Type B pancreatic cell (in vitro differentiated cells): ENCODE measurements around the gene EPN1. TPM values are rescaled to one million over a fixed set of nuclear protein-coding genes. Genes with fewer than 3 reads are reported as not detected.

Experiments used
- DNase-seq: peaks from one replicate; pipeline ENCODE4 v3.0.0; 2021; ENCODE audit warnings: mixed read lengths; ENCODE audit not compliant: unreplicated experiment; ENCODE audit errors: extremely low spot score
- H3K27ac Mint-ChIP-seq: 2 replicates; pipeline ENCODE4 v1.8.0; 2021; ENCODE audit warnings: mild to moderate bottlenecking, mixed read lengths
- H3K27me3 Mint-ChIP-seq: 2 replicates; pipeline ENCODE4 v1.8.0; 2021; ENCODE audit warnings: mixed read lengths
- H3K36me3 Mint-ChIP-seq: 2 replicates; pipeline ENCODE4 v1.8.0; 2021; ENCODE audit warnings: mixed read lengths
- H3K4me1 Mint-ChIP-seq: one replicate; pipeline ENCODE4 v1.8.0; 2021; ENCODE audit warnings: mixed read lengths; ENCODE audit not compliant: unreplicated experiment
- H3K4me3 Mint-ChIP-seq: 2 replicates; pipeline ENCODE4 v1.8.0; 2021; ENCODE audit warnings: mild to moderate bottlenecking, mixed read lengths
- H3K9me3 Mint-ChIP-seq: 2 replicates; pipeline ENCODE4 v1.8.0; 2021; ENCODE audit warnings: mixed read lengths
- total RNA-seq: library from RNA; stranded (reverse); gene quantifications from 2 replicates; pipeline ENCODE4 v1.2.1, GENCODE V29; 2021; ENCODE audit warnings: low replicate concordance
- TF ChIP-seq, protein P1 (sequence below): fragments of 200-600 bp; sonication (generic); conservative IDR thresholded peaks from 2 replicates; pipeline ENCODE4 v1.5.0; 2021; ENCODE audit warnings: antibody characterized with exemption, mild to moderate bottlenecking

EPN1 gene
- total RNA-seq, 1 donor from 2014 or later = 121 TPM

DNA sequence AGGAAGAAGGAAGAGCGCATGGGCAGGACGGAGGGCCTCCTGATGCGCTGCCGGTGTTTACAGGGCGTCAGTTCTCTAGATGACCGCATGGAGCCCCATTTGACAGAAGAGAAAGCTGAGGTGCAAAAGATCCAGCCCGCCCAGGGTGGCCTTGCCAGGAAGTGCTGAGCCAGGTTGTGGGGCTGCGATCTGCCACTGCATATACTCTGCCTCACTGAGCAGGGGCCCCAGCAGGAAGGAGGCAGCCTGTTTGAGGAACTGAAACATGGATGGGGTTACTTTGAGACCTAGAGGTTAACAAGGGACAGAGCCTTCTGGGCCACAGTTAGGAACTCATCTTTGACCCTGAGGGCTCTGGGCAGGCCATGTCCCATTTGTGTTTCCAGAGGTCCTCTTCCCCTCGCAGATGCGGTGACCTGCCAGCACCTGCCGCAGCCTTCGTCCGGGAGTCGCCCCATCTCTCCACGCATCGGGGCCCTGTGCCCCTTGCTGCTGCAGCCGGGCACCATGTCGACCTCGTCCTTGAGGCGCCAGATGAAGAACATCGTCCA lies 3.2 kb downstream of the EPN1 start:
- no peaks in the 10 kb centered on the region for H3K9me3 Mint-ChIP-seq
- H3K4me3 Mint-ChIP-seq = no peak overlapping the region
- peaks cover 7% of the 10 kb centered on the region for H3K36me3 Mint-ChIP-seq
- TF ChIP-seq, protein P1, sequence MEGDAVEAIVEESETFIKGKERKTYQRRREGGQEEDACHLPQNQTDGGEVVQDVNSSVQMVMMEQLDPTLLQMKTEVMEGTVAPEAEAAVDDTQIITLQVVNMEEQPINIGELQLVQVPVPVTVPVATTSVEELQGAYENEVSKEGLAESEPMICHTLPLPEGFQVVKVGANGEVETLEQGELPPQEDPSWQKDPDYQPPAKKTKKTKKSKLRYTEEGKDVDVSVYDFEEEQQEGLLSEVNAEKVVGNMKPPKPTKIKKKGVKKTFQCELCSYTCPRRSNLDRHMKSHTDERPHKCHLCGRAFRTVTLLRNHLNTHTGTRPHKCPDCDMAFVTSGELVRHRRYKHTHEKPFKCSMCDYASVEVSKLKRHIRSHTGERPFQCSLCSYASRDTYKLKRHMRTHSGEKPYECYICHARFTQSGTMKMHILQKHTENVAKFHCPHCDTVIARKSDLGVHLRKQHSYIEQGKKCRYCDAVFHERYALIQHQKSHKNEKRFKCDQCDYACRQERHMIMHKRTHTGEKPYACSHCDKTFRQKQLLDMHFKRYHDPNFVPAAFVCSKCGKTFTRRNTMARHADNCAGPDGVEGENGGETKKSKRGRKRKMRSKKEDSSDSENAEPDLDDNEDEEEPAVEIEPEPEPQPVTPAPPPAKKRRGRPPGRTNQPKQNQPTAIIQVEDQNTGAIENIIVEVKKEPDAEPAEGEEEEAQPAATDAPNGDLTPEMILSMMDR = no peak
- H3K27ac Mint-ChIP-seq = no peak overlapping the region
- DNase-seq = no peak
- H3K27me3 Mint-ChIP-seq = no peaks in the 10 kb centered on the region
- H3K4me1 Mint-ChIP-seq = peaks cover 22% of the 10 kb centered on the region

DNA sequence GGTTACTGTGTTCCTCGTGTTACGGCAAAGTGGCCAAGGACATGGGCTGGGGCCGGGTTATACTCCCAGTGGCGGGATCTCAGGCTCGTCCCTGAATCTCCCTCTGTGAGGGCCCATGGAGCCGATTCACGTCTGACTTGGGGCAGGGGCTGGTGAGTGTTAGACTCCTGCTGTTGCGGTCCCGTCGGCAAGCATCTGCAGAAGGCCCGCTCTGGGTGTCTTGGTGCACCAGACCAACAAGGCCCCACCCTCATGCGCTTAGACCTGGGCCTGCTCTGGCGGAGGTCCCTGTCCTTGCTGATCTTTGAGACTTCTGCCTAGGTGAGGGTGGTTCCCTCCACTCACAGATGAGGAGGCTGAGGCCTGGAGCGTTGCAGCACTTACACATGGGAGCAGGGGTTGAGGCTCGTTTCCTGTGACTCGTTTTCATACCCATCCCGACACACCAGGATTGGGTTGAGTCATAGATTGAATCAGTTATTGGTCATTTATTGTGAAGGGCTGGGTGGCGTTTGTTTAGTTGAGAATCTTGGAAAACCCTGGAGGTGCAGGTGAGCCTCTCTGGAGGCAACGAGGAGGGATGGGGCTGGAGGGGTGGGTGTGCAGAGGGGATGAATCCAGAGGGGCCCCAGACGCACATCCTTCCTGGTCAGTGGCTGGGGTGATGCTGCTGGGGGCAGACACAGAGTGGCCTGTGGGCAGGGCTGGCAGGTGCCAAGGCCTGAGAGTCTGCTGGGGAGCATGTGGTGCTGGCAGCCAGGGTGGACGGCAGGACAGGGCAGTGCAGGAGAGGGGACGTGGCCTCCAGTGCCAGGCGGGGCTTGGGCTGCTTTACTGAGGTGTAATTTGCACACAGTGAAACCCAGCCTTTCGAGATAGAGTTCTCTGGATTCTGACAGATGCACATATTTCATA lies 4.6 kb downstream of the EPN1 start:
- Mint-ChIP-seq H3K4me1 (peaks cover 17% of the 10 kb centered on the region), H3K27me3 (no peaks in the 10 kb centered on the region), H3K27ac (no peak overlapping the region), H3K9me3 (no peaks in the 10 kb centered on the region), H3K36me3 (peaks cover 7% of the 10 kb centered on the region), H3K4me3 (no peak overlapping the region)
- DNase-seq = no peak
- TF ChIP-seq, protein P1 = no peak

DNA sequence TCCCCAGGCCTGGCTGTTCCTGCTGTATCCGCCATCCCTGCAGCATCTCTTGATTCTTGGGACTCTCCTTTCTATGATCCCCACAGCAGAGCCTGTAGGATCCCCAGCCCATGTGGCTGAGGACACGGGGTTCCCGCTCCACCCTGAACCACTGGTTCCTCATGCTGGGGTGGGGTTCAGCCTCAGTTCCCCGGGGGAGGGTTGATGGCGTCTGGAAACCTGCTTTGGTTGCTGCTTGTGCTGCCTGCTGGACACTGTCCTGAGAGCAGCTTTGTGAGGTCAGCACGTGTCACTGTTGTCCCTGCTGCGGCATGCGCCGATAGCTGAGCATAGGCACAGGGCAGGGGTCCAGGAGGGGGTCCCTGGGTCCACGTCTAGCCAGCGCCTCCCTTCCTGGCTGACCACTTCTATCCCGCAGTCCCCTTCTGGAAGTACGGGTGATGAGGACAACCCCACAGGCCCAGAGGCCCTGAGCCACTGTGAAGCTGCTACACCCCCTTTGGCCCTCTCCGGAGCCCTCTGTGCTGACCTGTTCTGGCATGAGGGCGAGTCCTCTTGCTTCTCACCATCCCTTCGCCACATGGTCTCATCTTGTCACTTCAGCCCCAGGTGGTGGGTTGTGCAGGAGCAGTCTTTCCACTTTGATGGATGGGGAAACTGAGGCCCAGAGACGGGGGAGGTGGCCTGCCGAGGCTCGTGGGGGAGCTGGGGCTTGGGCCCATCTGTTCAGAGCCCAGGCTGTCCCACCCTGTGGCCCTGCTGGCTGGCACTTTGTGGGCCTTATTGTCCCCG lies 5.5 kb downstream of the EPN1 start:
- Mint-ChIP-seq H3K36me3 (peaks cover 5% of the 10 kb centered on the region), H3K4me1 (peaks cover 17% of the 10 kb centered on the region), H3K9me3 (no peaks in the 10 kb centered on the region), H3K27ac (no peak overlapping the region), H3K4me3 (no peak overlapping the region), H3K27me3 (no peaks in the 10 kb centered on the region)
- TF ChIP-seq, protein P1 = no peak
- DNase-seq = no peak

DNA sequence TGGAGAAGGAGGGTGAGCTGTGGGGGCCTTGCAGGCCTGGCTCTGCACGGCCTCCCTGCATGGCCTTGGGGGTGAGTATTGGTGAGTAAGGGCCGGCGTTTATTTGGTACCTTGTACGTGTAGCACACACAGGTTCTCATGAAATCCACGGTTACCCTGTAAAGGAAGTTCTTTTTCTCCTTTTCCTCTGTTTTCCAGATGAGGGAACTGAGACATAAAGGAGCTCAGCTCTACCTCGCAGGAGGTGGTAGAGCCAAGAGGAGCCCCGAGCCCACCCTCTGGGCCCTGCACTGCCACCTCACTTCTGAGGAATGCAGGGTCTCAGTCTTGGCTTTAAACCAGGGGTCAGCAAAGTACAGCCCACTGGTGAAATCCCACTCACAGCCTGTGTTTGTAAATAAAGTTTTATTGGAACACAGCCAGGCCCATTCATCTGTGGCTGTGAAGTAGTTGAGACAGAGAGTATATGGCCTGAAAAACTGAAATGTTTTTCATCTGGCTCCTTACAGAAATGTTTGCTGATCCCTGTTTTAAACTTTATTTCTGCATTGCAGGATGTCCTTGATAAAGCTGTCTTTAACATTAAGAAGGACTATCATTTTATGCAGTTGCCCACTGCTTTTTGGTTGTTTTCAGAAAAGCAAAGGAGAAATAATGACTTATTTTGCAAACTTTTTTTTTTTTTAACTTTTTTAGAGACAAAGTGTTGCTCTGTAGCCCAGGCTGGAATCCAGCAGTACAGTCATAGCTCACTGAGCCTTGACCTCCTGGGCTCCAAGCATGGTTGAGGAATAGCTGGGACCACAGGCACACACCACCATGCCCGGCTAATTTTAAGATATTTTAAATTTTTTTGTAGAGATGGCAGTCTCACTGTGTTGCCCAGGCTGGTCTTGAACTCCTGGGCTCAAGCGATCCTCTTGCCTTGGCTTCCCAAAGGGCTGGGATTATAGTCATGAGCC lies 6.4 kb downstream of the EPN1 start:
- H3K27ac Mint-ChIP-seq = no peak overlapping the region
- TF ChIP-seq, protein P1 = no peak
- peaks cover 14% of the 10 kb centered on the region for H3K4me1 Mint-ChIP-seq
- H3K27me3 Mint-ChIP-seq = no peaks in the 10 kb centered on the region
- H3K9me3 Mint-ChIP-seq = no peaks in the 10 kb centered on the region
- peaks cover 3% of the 10 kb centered on the region for H3K36me3 Mint-ChIP-seq
- H3K4me3 Mint-ChIP-seq = no peak overlapping the region
- DNase-seq = no peak
